IMR-90 (cell line): ENCODE data around the gene COQ8A. TPM values are rescaled to one million over a fixed set of nuclear protein-coding genes. Genes with fewer than 3 reads are reported as not detected.

Experiments
- ATAC-seq: fragments of 200-7000 bp; cut with Tn5 transposase; 2 replicates; pipeline ENCODE4 v1.9.1; 2020; ENCODE audit warnings: low read depth, mild to moderate bottlenecking, moderate library complexity
- BruUV-seq: library from RNA; stranded (reverse); fragments of 400-500 nt; replicated peaks from 2 replicates; lab custom pipeline; 2021; lab: Mats Ljungman, UMichigan
- CTCF ChIA-PET: fragments of 300-600 bp; formaldehyde crosslinking; extraction: SDS; loops from one replicate; lab custom pipeline; 2021; ENCODE audit warnings: antibody characterized with exemption; lab: Yijun Ruan, JAX
- POLR2A ChIA-PET: fragments of 300-600 bp; sonication (Branson Sonifier 250); formaldehyde crosslinking; loops from one replicate; lab custom pipeline; 2022; ENCODE audit warnings: antibody characterized with exemption; ENCODE audit not compliant: unreplicated experiment; lab: Charles Lee
- DNase-seq: peaks from one replicate; pipeline ENCODE4 v3.0.0; 2013
- H2AFZ ChIP-seq: replicated peaks from 2 replicates; pipeline ENCODE3; 2013; ENCODE audit warnings: low read length, mild to moderate bottlenecking; ENCODE audit not compliant: poor library complexity
- H2AK5ac ChIP-seq: 2 replicates; pipeline ENCODE4 v1.6.1; 2013; ENCODE audit warnings: low read depth, low read length, inconsistent platforms
- H2AK9ac ChIP-seq: replicated peaks from 2 replicates; pipeline ENCODE3; 2013; ENCODE audit warnings: mild to moderate bottlenecking, low read depth, low read length, moderate library complexity; ENCODE audit not compliant: poor library complexity
- H2BK120ac ChIP-seq: 2 replicates; pipeline ENCODE4 v1.6.1; 2013; ENCODE audit warnings: low read depth, low read length, inconsistent platforms
- H2BK15ac ChIP-seq: 3 replicates; pipeline ENCODE4 v1.6.1; 2013; ENCODE audit warnings: low read depth, low read length, inconsistent platforms
- H2BK20ac ChIP-seq: 2 replicates; pipeline ENCODE4 v1.6.1; 2013; ENCODE audit warnings: low read depth, mild to moderate bottlenecking, inconsistent platforms, low read length, moderate library complexity
- H2BK5ac ChIP-seq: 2 replicates; pipeline ENCODE4 v1.6.1; 2013; ENCODE audit warnings: mild to moderate bottlenecking, low read depth, low read length, inconsistent platforms; ENCODE audit not compliant: poor library complexity, severe bottlenecking
- H3K14ac ChIP-seq: replicated peaks from 2 replicates; pipeline ENCODE4 v1.6.1; 2013; ENCODE audit warnings: low read depth, low read length, inconsistent platforms
- H3K18ac ChIP-seq: 2 replicates; pipeline ENCODE4 v1.6.1; 2013; ENCODE audit warnings: low read depth, low read length, control low read depth
- H3K23ac ChIP-seq: 2 replicates; pipeline ENCODE4 v1.6.1; 2013; ENCODE audit warnings: low read depth, low read length, inconsistent platforms
- H3K27ac ChIP-seq: 2 replicates; pipeline ENCODE4 v1.5.1; 2013; ENCODE audit warnings: mild to moderate bottlenecking, control low read depth, low read length; ENCODE audit not compliant: insufficient read depth
- H3K27me3 ChIP-seq: 2 replicates; pipeline ENCODE4 v1.6.1; 2013; ENCODE audit warnings: low read length; ENCODE audit not compliant: control insufficient read depth, insufficient read depth
- H3K36me3 ChIP-seq: 2 replicates; pipeline ENCODE4 v1.6.1; 2013; ENCODE audit warnings: low read length, mixed read lengths; ENCODE audit not compliant: control insufficient read depth, insufficient read depth
- H3K4ac ChIP-seq: 2 replicates; pipeline ENCODE4 v1.6.1; 2013; ENCODE audit warnings: low read depth, low read length, inconsistent platforms
- H3K4me1 ChIP-seq: 2 replicates; pipeline ENCODE4 v1.6.1; 2013; ENCODE audit warnings: low read length, mixed read lengths; ENCODE audit not compliant: control insufficient read depth, insufficient read depth
- H3K4me2 ChIP-seq: 2 replicates; pipeline ENCODE4 v1.6.1; 2013; ENCODE audit warnings: low read depth, mild to moderate bottlenecking, control low read depth, low read length, moderate library complexity
- H3K4me3 ChIP-seq: 2 replicates; pipeline ENCODE4 v1.5.1; 2013; ENCODE audit warnings: low read depth, mild to moderate bottlenecking, control low read depth, low read length, moderate library complexity; ENCODE audit not compliant: insufficient read depth
- H3K56ac ChIP-seq: 2 replicates; pipeline ENCODE4 v1.6.1; 2013; ENCODE audit warnings: low read length, inconsistent platforms; ENCODE audit not compliant: insufficient read depth; ENCODE audit errors: extremely low read depth
- H3K79me1 ChIP-seq, 2 experiments: 2 replicates each; pipeline ENCODE4 v1.6.1; 2013; ENCODE audit warnings: low read length in 2 of 2, inconsistent platforms in 1 of 2, low read depth in 1 of 2
- H3K9ac ChIP-seq: 2 replicates; pipeline ENCODE4 v1.6.1; 2013; ENCODE audit warnings: low read depth, low read length, control low read depth
- H3K9me1 ChIP-seq: 2 replicates; pipeline ENCODE4 v1.6.1; 2013; ENCODE audit warnings: low read length, inconsistent platforms; ENCODE audit not compliant: insufficient read depth
- H3K9me3 ChIP-seq: 2 replicates; pipeline ENCODE4 v1.6.1; 2013; ENCODE audit warnings: low read length; ENCODE audit not compliant: control insufficient read depth, insufficient read depth
- H4K20me1 ChIP-seq: 2 replicates; pipeline ENCODE4 v1.6.1; 2013; ENCODE audit warnings: low read length, inconsistent platforms; ENCODE audit not compliant: insufficient read depth
- H4K5ac ChIP-seq: 2 replicates; pipeline ENCODE4 v1.6.1; 2013; ENCODE audit warnings: mild to moderate bottlenecking, low read depth, low read length, control low read depth
- H4K8ac ChIP-seq, 2 experiments: 2 replicates each; pipeline ENCODE4 v1.6.1; 2013; ENCODE audit warnings: low read depth in 2 of 2, low read length in 2 of 2, control low read depth in 1 of 2, inconsistent platforms in 1 of 2
- H4K91ac ChIP-seq: 2 replicates; pipeline ENCODE4 v1.6.1; 2013; ENCODE audit warnings: low read depth, low read length, inconsistent platforms; ENCODE audit not compliant: insufficient read depth
- BHLHE40 ChIP-seq: fragments of 150-350 bp; IDR thresholded peaks from 2 replicates; pipeline ENCODE4 v1.6.1; 2016; ENCODE audit warnings: mild to moderate bottlenecking, low read depth, low read length
- CEBPB ChIP-seq: IDR thresholded peaks from 2 replicates; pipeline ENCODE4 v1.6.1; 2012; ENCODE audit warnings: low read depth, low read length, improper control_type of control experiment
- CHD1 ChIP-seq: IDR thresholded peaks from 2 replicates; pipeline ENCODE4 v1.6.1; 2012; ENCODE audit warnings: low read depth, low read length, improper control_type of control experiment
- CTCF ChIP-seq: conservative IDR thresholded peaks from 2 replicates; pipeline ENCODE4 v1.5.1; 2012; ENCODE audit warnings: mild to moderate bottlenecking, low read depth, low read length, improper control_type of control experiment
- ELK1 ChIP-seq: fragments of 150-350 bp; IDR thresholded peaks from 2 replicates; pipeline ENCODE4 v1.6.1; 2016; ENCODE audit warnings: low read depth, mild to moderate bottlenecking, low read length, moderate library complexity, borderline replicate concordance
- FOS ChIP-seq: fragments of 150-350 bp; IDR thresholded peaks from 2 replicates; pipeline ENCODE4 v1.6.1; 2016; ENCODE audit warnings: low read depth, low read length
- MAFK ChIP-seq: IDR thresholded peaks from 2 replicates; pipeline ENCODE4 v1.6.1; 2012; ENCODE audit warnings: low read depth, low read length, improper control_type of control experiment
- MXI1 ChIP-seq: IDR thresholded peaks from 2 replicates; pipeline ENCODE4 v1.6.1; 2012; ENCODE audit warnings: low read depth, mild to moderate bottlenecking, low read length, moderate library complexity, borderline replicate concordance
- NFE2L2 ChIP-seq: fragments of 150-350 bp; IDR thresholded peaks from 2 replicates; pipeline ENCODE4 v1.6.1; 2016; ENCODE audit warnings: low read depth, mild to moderate bottlenecking, low read length
- POLR2A ChIP-seq: IDR thresholded peaks from 2 replicates; pipeline ENCODE4 v1.6.1; 2012; ENCODE audit warnings: mild to moderate bottlenecking, low read depth, low read length
- RAD21 ChIP-seq: IDR thresholded peaks from 2 replicates; pipeline ENCODE4 v1.6.1; 2012; ENCODE audit warnings: low read length, improper control_type of control experiment
- RCOR1 ChIP-seq: IDR thresholded peaks from 2 replicates; pipeline ENCODE4 v1.6.1; 2012; ENCODE audit warnings: mild to moderate bottlenecking, low read length, improper control_type of control experiment; ENCODE audit not compliant: insufficient replicate concordance
- RFX5 ChIP-seq: IDR thresholded peaks from 2 replicates; pipeline ENCODE4 v1.8.0; 2012; ENCODE audit warnings: low read depth, mild to moderate bottlenecking, low read length, moderate library complexity
- SMC3 ChIP-seq: fragments of 150-350 bp; IDR thresholded peaks from 2 replicates; pipeline ENCODE4 v1.6.1; 2016; ENCODE audit warnings: low read depth, mild to moderate bottlenecking, antibody characterized with exemption, low read length, moderate library complexity
- WGBS, 2 experiments: methylation state at CpG; one replicate each; pipeline versions ENCODE4 v1.1.5 to v1.1.7; 2013; ENCODE audit warnings: missing lambda C conversion rate in 2 of 2; ENCODE audit not compliant: insufficient read length in 1 of 2; ENCODE audit errors: extremely low coverage in 2 of 2; 5-methylcytosine and 5-hydroxymethylcytosine counted together
- dilution Hi-C: fragments of 300-500 bp; cut with HindIII; formaldehyde crosslinking; loops from one replicate; pipeline ENCODE4 v1.14.3; 2018; ENCODE audit warnings: low sequenced_read_pairs; ENCODE audit not compliant: unreplicated experiment
- in situ Hi-C: fragments of 300-500 bp; cut with MboI; formaldehyde crosslinking; loops from 3 replicates; pipeline ENCODE4 v1.14.3; 2019; ENCODE audit warnings: low sequenced_read_pairs, inconsistent platforms, mixed read lengths
- intact Hi-C: fragments of 100-400 bp; cut with micrococcal nuclease; formaldehyde crosslinking; loops from 2 replicates; pipeline ENCODE4 v1.10.0; 2022
- polyA plus RNA-seq, 3 experiments: library from polyadenylated mRNA; depleted of rRNA; stranded (reverse); fragments of >200 nt; gene quantifications; 2 replicates each; pipeline ENCODE4 v1.2.3, GENCODE V29; 2012; ENCODE audit warnings: low replicate concordance in 1 of 3
- total RNA-seq: library from RNA; depleted of rRNA; stranded (reverse); fragments of >200 nt; gene quantifications from 2 replicates; pipeline ENCODE4 v1.2.3, GENCODE V29; 2012
- TF ChIP-seq, protein P1 (sequence below): fragments of 150-350 bp; IDR thresholded peaks from 2 replicates; pipeline ENCODE4 v1.6.1; 2017; ENCODE audit warnings: mild to moderate bottlenecking, antibody characterized with exemption, low read length, low read depth

Gene COQ8A
- total and polyA plus RNA-seq, 2 of the 4 experiments (the other 2 are of a cell fraction), result 3.8 to 6.1 TPM

- H2AK5ac ChIP-seq, result no peak overlapping the region
- H3K4me1 ChIP-seq, result no peaks in the 10 kb centered on the region
- no peak overlapping the region for H2BK120ac ChIP-seq
- H2BK15ac ChIP-seq, result no peak overlapping the region
- in situ Hi-C loops (no loop called here), intact Hi-C loops (loop anchor here (10.0 kb wide), 1 partner anchor 398 kb away; no protein-coding TSS in a partner anchor), dilution Hi-C loops (no loop called here)
- H3K27me3 ChIP-seq, result no peaks in the 10 kb centered on the region
- no peak overlapping the region for H2AFZ ChIP-seq
- H3K23ac ChIP-seq, result no peak overlapping the region
- DNase-seq, result no peak
- H4K20me1 ChIP-seq, result no peaks in the 10 kb centered on the region
- H4K5ac ChIP-seq, result no peak overlapping the region
- peaks cover 18% of the 10 kb centered on the region for H3K36me3 ChIP-seq
- H3K56ac ChIP-seq, result no peak overlapping the region
- no peak overlapping the region for H2BK20ac ChIP-seq
- H4K91ac ChIP-seq, result no peak overlapping the region
- H4K8ac ChIP-seq, result no peak overlapping the region
- no peak overlapping the region for H3K4me2 ChIP-seq
- H3K4me3 ChIP-seq, result no peak overlapping the region
- H2AK9ac ChIP-seq, result no peak overlapping the region
- no peaks in the 10 kb centered on the region; the same call in 1 of the 2 replicates for H3K9me3 ChIP-seq
- no peak overlapping the region for H3K27ac ChIP-seq
- H3K4ac ChIP-seq, result no peak overlapping the region
- H3K14ac ChIP-seq, result 0 out of 2 replicates have a peak overlapping the region, but pooled peaks have one; percentile 51
- ATAC-seq, result no peak
- no peak overlapping the region for H3K18ac ChIP-seq
- 0 out of 2 replicates have a peak, but pooled peaks cover 3% of the 10 kb centered on the region for H3K9me1 ChIP-seq
- no peak overlapping the region for H3K9ac ChIP-seq
- H3K79me1 ChIP-seq, result no peaks in the 10 kb centered on the region
- ChIA-PET POLR2A (no interaction called here), CTCF (interaction anchor here (0.6 kb wide), 1 partner anchor 388 kb away, joined by 3 read pairs; no protein-coding TSS in a partner anchor)
- no TSS peak for BruUV-seq
- WGBS, 2 experiments, result 100% methylated on average over 1 of the region's 1 CpG; no CpG with 5 or more reads in 1 of the 2 experiments
- TF ChIP-seq RCOR1 (no peak), CTCF (no peak), RFX5 (no peak), SMC3 (no peak), CHD1 (no peak), NFE2L2 (no peak), MAFK (no peak), BHLHE40 (no peak), RAD21 (no peak), POLR2A (no peak), ELK1 (no peak), MXI1 (no peak), FOS (no peak), CEBPB (no peak)
- TF ChIP-seq, protein P1, sequence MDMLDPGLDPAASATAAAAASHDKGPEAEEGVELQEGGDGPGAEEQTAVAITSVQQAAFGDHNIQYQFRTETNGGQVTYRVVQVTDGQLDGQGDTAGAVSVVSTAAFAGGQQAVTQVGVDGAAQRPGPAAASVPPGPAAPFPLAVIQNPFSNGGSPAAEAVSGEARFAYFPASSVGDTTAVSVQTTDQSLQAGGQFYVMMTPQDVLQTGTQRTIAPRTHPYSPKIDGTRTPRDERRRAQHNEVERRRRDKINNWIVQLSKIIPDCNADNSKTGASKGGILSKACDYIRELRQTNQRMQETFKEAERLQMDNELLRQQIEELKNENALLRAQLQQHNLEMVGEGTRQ, result no peak
- H2BK5ac ChIP-seq, result no peak overlapping the region
Measured at GRCh38 chr1:227037121-227037520, 97.0 kb downstream of the COQ8A start.
